OCI-LY7 (cell line): ENCODE measurements around the gene SYTL3.

Experiments
- CTCF ChIP-seq: fragments of 200-600 bp; sonication (generic); conservative IDR thresholded peaks from 2 replicates; pipeline ENCODE4 v1.5.1; 2014; ENCODE audit warnings: mild to moderate bottlenecking, antibody characterized with exemption, low read length, moderate library complexity, mixed read lengths
- EZH2phosphoT487 ChIP-seq: fragments of 200-600 bp; sonication (generic); IDR thresholded peaks from 2 replicates; pipeline ENCODE4 v1.6.1; 2018; ENCODE audit warnings: low read depth, borderline replicate concordance, mild to moderate bottlenecking, mixed run types, antibody characterized with exemption, low read length, moderate library complexity, mixed read lengths

GRCh38 chr6:158784505-158784904 lies 134.7 kb downstream of the SYTL3 start:
- no peak for TF ChIP-seq CTCF
- no peak for TF ChIP-seq EZH2phosphoT487
